LHCN-M2 (cell line): Measurements from ENCODE around the gene PSEN1. TPM values are rescaled to one million over a fixed set of nuclear protein-coding genes. Genes with fewer than 3 reads are reported as not detected.

Source experiments
- DNase-seq: peaks from one replicate; pipeline ENCODE4 v3.0.0-alpha.2; 2012; ENCODE audit warnings: low read depth
- total RNA-seq: library from RNA; depleted of rRNA; stranded (reverse); fragments of >200 nt; gene quantifications from 2 replicates; pipeline ENCODE4 v1.2.3, GENCODE V29; 2014

PSEN1 gene
- total RNA-seq, 1 experiment from 2014 or later: 38.6 TPM

DNA sequence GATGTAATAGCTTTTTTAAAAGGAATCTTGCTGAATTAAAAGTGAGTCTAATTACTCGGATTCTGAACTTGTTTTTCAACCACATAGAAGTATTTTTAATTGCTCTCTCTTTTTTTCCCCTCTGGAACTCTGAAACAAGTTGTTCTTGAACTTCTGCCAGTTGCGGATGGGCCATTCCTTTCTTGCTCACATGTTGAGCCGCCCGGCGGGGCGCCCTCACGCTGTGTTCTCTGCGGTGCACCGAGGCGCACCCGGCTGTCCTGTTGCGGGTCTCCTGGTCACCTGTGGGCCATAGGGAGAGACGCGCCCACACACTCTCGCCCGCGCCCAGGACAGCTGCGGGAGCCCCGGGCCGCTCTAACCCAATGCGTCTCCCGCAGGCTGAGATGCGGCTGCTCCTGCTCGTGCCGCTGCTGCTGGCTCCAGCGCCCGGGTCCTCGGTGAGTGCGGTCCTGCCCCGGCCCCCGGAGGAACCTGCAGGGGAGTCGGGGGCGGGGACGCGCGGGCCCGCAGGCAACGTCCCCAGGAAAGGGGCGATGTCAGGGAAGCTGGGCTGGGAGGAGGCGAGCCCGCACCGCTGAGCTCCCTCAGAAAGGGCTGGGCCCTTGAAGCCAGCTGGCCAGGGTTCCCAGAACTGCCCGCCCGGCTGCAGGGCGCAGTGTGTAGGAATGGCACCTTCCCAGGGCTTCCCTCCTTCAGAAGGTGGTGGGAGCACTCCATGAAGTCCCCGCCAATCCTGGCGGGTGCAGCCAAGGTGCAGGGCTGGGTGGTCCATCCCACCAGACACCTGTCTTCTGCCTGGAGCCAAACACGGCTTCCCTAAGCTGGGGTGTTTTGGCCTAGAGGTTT is 103.3 kb downstream of the PSEN1 start:
- DNase-seq: peak; percentile 33

DNA sequence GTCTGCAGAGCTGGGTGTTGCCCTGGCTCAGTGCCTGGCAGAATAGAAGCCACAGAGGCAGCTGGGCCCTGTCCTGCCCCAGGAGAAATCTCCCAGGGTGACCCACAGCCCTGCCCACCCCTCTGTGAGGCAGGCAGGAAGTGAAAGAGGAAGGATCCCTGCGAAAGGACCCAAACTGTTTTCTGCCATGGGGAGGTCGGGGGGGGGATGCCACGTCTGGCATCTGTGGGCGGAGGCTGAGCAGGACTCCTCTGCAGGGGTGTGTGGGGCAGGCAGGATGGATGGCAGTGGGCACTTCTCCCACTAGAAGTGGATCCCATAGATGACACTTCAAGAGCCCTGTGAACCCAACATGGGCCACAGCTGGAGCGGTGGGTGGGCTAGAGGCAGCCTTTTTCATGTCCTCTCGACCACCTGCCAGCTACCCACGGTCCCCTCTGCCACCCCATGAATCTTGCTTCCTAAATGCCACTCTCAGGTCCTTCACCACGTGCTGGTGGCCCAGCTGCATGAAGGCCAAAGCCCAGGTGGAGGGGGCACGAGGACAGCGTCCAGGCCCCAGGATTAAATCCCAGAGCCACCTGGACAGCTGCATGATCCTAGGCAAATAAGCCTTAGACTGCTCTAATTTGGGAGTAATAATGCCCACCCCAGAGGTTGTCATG is 104.6 kb downstream of the PSEN1 start:
- DNase-seq: no peak

GRCh38 chr14:73241481-73242165 is 105.3 kb downstream of the PSEN1 start:
- DNase-seq: no peak

DNA sequence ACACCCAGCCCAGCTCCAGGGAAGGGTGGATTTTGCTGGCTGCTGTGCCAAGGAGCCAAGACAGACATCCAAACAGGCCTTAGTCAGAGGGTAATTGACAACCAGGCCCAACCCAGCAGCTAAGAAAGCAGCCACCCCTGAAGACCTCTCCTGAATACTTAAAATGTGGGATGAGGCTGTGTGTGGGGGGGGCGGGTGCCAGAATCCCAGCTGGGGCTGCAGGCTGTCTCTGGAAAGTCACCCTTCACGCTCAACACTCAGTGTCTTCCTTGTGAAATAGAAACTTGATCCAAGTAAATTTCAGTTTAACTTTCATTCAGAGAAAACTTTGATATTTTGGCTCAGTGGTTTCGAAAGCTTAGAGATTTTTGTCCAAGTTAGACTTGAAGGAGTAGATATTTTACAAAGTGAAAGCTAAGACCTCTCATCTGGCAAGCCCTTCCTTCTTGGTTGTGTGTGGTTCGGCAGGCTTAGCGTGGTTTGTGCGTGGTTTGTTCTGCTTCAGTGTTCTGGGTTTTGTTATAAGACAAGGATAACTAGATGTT is 106.1 kb downstream of the PSEN1 start:
- DNase-seq: no peak

DNA sequence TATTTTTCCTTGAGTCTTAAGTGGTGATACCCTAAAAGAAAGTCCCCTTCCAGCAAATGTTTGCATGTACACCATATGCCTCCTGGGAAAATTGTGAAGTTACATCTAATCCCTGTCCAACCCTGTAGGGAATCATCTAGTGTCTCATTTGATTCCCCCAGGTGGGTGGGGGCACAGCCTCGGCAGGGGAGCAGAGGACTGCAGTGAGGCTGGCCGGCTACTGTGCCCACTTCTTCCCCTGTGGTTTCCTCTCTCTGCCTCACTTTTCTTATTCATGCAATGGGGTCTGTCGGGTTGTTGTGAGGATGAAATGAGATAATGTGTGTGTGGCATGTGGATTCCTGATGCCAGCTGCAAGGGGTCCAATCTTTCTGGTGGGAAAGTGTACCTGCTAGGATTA is 107.0 kb downstream of the PSEN1 start:
- DNase-seq: no peak

GRCh38 chr14:73243748-73244147 is 107.4 kb downstream of the PSEN1 start:
- DNase-seq: no peak

DNA sequence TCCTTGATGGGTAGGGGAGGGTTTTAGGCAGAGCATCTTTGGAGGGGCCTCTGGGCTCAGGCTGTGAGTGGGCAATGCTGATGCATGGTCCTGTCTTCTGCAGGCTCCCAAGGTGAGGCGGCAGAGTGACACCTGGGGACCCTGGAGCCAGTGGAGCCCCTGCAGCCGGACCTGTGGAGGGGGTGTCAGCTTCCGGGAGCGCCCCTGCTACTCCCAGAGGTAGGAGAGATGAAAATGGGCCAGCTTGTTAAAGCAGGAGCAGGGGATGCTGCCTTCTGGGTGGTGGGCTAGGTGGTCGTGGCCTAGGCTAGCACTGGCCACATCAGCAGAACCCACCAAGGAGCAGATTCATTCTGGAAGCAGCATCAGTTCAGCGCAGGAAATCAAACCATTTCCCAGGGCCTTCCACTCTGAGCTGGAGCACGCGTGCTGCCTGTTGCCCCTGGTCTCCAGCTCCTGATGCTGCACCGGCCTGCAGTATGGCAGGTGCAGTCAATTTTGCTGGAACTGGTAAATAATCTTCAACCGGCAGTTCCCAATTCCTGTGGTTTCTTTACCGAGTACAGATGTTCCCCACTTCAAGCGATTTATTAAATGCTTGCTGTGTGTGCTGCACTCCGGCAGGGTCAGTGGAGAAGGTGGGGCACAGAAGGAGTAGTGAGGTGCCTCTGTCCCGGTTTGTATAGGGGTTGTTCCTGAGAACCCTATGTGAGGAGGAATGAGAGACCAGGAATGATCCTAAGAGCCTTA is 108.4 kb downstream of the PSEN1 start:
- DNase-seq: no peak

- DNase-seq: no peak
Observed at GRCh38 chr14:73245480-73246325, 109.4 kb downstream of the PSEN1 start.

DNA sequence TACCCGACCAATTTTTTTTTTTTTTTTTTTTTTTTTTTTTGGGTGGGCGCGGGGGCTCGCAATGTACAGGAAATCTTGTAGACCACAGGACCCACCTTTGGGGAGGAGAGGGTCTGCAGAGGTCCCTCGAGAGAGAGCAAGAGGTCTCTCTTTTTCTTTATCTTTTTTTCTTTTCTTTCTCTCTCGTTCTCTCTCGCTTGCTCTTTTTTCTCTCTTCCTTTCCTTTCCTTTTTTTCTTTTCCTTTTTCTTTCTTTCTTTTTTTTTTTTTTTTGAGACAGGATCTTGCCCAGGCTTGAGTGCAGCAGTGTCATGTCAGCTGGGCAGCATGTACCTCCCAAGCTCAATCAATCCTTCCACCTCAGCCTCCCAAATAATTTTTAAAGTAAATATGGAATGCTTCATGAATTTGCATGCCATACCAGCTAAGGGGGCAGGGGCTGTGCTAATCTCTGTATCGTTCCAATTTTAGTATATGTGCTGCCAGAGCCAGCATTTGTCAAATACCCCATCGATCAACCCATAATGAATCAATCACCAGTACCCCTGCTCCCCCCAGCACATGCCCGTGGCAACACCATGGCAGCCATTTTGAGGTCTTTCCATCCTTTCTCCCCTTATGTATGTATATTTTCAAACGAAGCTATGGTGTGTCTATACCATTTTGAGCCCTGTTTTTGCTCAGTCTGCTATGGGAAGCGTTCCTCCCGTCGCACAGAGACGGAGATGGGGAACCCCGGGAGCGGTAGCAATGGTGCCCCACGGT is 110.3 kb downstream of the PSEN1 start:
- DNase-seq: no peak

- no peak for DNase-seq
Observed at GRCh38 chr14:73248108-73248868, 112.0 kb downstream of the PSEN1 start.

DNA sequence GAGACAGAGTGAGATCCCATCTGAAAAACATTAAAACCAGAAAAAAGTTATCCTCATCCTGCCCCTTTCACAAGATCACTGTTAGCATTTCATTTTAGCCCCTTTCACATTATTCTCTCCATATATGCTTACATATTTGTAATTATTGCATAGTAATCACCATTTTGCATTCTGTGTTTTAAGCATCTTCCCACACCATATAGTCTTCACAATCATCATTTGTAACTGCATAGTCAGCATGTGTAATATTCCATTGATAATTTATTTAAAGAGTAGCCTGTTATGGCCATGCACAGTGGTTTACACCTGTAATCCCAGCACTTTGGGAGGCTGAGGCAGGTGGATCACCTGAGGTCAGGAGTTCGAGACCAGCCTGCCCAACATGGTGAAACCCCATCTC is 112.8 kb downstream of the PSEN1 start:
- DNase-seq: no peak

- DNase-seq: no peak
Observed at GRCh38 chr14:73249564-73250316, 113.4 kb downstream of the PSEN1 start.

DNA sequence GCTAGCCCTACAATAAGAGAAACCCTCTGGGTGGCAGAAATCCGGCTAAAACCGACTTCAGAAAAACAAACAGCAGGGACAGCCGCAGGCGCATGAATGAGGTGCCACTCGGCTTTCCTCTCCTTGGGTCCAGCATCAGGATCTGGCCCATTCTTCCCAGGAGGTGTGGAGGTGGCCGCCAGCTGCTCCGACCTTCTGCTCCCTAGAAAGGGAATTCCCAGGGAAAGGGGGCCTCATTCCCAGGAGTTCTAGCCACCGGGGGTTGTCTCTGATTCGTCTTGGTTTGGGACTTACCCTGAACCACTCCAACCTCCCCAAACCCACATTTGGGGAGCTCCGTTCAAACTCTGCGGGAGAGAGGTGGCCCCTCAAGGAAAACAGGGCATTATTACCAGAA is 114.0 kb downstream of the PSEN1 start:
- DNase-seq: no peak

- DNase-seq: no peak
Observed at GRCh38 chr14:73250781-73251500, 114.6 kb downstream of the PSEN1 start.

DNA sequence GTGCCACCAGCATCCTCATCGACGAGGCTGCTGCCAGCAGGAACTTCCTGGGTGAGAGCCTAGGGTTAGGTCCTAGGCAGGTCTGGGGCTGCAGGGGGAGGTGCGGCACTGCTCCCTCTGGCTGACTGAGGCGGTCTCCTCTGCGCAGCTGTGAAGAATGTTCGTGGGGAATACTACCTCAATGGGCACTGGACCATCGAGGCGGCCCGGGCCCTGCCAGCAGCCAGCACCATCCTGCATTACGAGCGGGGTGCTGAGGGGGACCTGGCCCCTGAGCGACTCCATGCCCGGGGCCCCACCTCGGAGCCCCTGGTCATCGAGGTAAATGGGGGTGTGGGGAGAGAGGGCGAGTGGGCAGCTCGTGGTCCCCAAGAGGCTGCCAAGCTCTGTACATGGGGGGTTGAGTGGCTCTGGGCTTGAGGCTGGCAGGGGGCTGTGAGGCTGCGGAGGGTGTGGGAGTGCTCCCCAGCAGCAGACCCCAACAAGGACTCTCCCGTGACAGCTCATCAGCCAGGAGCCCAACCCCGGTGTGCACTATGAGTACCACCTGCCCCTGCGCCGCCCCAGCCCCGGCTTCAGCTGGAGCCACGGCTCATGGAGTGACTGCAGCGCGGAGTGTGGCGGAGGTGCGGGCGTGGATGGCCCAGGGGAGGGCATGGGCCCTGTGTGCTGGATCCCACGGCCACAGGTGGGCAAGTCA is 115.4 kb downstream of the PSEN1 start:
- no peak for DNase-seq

DNA sequence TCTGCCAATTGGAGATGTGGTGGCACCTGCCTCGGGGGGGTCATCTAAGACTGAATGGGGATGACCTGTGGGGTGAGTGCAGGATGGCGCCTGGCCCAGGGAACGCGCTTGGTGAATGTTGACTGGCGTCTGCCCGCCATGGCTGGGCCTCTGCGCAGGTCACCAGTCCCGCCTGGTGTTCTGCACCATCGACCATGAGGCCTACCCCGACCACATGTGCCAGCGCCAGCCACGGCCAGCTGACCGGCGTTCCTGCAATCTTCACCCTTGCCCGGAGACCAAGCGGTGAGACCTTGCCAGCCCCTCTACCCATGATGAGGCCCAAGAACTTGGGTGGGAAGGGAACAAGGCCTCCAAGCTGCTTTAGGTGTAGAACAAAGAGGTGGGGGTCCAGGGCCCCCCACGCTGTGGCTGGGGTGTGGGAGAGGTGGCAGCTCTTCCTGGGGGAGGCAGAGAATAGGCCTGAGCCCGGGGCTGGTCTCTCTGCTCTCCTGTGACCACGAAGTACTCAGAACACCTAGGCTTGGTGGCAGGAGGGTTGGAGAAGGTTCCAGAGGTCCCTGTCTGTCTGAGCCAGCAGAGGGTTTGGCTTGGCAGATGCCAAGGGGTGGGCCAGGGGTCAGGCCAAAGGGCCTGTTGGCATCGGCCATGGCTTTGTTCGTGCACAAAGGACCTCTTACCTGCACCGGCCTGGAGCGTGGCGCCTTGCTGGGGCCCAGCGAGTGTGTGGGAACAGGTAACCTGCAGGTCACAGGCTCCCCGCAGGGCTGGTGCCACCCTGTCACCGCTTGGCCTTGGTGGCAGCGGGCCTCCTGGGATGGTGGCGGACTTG is 116.4 kb downstream of the PSEN1 start:
- no peak for DNase-seq
